Mesodermal cell (in vitro differentiated cells): ENCODE measurements around the gene CSPG4.
A peak's percentile ranks its signal among the peaks of the same experiment; 100 is the strongest.
"Not testable (repeated sequence)": the region's sequence is repeated elsewhere in the genome, so short reads cannot be mapped to it uniquely, and the experiment has no call there.

Experiments used
- H3K27ac ChIP-seq: 2 replicates; pipeline ENCODE4 v1.7.0; 2013; ENCODE audit warnings: mild to moderate bottlenecking, low read depth, low read length, moderate library complexity; ENCODE audit not compliant: severe bottlenecking
- H3K36me3 ChIP-seq: 2 replicates; pipeline ENCODE4 v1.7.1; 2013; ENCODE audit warnings: mild to moderate bottlenecking, low read length, moderate library complexity; ENCODE audit not compliant: control insufficient read depth, insufficient read depth
- H3K4me1 ChIP-seq: one replicate; pipeline ENCODE4 v1.7.1; 2013; ENCODE audit warnings: mild to moderate bottlenecking, low read length; ENCODE audit not compliant: insufficient read depth, control insufficient read depth, poor library complexity, severe bottlenecking
- H3K4me3 ChIP-seq: 2 replicates; pipeline ENCODE4 v1.7.0; 2013; ENCODE audit warnings: low read length, control low read depth, mild to moderate bottlenecking; ENCODE audit not compliant: insufficient read depth, poor library complexity, severe bottlenecking; ENCODE audit errors: extremely low read depth
- H3K9me3 ChIP-seq: 2 replicates; pipeline ENCODE4 v1.7.1; 2013; ENCODE audit warnings: mild to moderate bottlenecking, low read length, moderate library complexity; ENCODE audit not compliant: control insufficient read depth
- WGBS, 2 experiments: methylation state at CpG; one replicate each; pipeline ENCODE4 v1.1.5; 2013; ENCODE audit warnings: missing lambda C conversion rate in 2 of 2; ENCODE audit not compliant: insufficient coverage in 2 of 2; 5-methylcytosine and 5-hydroxymethylcytosine counted together

CSPG4 gene

GRCh38 chr15:75641179-75641503, 71.5 kb downstream of the CSPG4 start:
- Histone ChIP-seq H3K4me3 (peak overlapping the region; percentile 90), H3K36me3 (peaks cover 5% of the 10 kb centered on the region), H3K27ac (peak overlapping the region; percentile 87), H3K9me3 (no peaks in the 10 kb centered on the region), H3K4me1 (peaks cover 7% of the 10 kb centered on the region)
- WGBS, 2 experiments: 100% methylated on average over 1 to 2 of the region's 4 CpGs

GRCh38 chr15:75640483-75641178, 72.0 kb downstream of the CSPG4 start:
- Histone ChIP-seq H3K9me3 (no peaks in the 10 kb centered on the region), H3K36me3 (peaks cover 5% of the 10 kb centered on the region), H3K4me3 (peak overlapping the region; percentile 90), H3K4me1 (peaks cover 7% of the 10 kb centered on the region), H3K27ac (peak overlapping the region; percentile 87)
- WGBS, 2 experiments: 7 to 10% methylated on average over 10 to 13 of the region's 17 CpGs

DNA sequence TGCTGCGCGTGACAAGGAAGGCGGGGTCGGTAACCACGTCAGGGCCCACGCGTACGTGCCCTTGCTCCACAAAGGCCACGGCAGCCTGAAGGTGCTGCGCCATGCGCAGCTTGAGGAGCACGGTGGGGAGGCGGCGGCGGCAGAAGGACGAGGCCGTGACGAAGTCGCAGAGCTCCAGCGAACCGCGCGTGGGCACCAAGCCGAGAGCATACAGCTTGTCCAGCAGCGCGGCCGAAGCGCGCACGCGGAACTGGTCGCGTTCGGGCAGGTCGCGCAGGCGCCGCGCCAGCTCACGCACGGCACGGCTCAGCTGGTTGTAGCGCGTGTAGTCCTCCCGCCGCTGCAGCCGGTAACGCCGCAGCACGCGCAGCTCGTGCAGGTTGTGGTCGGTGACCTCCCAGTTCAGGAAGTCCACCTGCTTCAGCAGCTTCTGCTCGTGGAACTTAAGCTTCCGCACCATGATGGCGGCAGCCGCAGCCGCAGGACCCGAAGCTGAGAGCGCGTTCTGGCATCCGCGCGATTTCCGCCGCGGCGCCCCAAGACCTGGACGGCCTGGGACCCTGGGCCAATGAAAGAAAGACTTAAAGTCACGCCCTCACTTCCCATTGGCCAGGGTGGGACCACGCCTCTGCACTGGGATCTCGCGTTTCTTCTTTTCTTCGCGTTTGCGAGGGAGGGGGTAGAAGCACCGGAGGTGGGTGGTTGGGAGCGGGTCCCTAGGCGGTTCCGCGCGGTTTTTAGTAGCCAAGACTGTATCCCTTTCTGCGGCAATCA, 72.8 kb downstream of the CSPG4 start, which contains the start of gene IMP3:
IMP3 (minus strand) TSS at position 516 of the 774 bp plus-strand sequence; CDS start at position 460, 56 bp downstream.
- WGBS, 2 experiments: 0 to 1% methylated on average over 68 to 69 of the region's 83 CpGs
- H3K9me3 ChIP-seq: no peaks in the 10 kb centered on the region
- peaks cover 5% of the 10 kb centered on the region for H3K36me3 ChIP-seq
- peaks cover 7% of the 10 kb centered on the region for H3K4me1 ChIP-seq
- peak within 1 kb of the TSS; percentile 87 for H3K27ac ChIP-seq
- H3K4me3 ChIP-seq: peak within 1 kb of the TSS; percentile 90

- peak overlapping the region; percentile 90 for H3K4me3 ChIP-seq
- H3K9me3 ChIP-seq: no peaks in the 10 kb centered on the region
- 0 to 1% methylated on average over 16 of the region's 16 CpGs for WGBS, 2 experiments
- H3K27ac ChIP-seq: peak overlapping the region; percentile 87
- H3K36me3 ChIP-seq: peaks cover 5% of the 10 kb centered on the region
- H3K4me1 ChIP-seq: peaks cover 7% of the 10 kb centered on the region
These were observed 73.4 kb downstream of the CSPG4 start for GRCh38 chr15:75639191-75639708.

DNA sequence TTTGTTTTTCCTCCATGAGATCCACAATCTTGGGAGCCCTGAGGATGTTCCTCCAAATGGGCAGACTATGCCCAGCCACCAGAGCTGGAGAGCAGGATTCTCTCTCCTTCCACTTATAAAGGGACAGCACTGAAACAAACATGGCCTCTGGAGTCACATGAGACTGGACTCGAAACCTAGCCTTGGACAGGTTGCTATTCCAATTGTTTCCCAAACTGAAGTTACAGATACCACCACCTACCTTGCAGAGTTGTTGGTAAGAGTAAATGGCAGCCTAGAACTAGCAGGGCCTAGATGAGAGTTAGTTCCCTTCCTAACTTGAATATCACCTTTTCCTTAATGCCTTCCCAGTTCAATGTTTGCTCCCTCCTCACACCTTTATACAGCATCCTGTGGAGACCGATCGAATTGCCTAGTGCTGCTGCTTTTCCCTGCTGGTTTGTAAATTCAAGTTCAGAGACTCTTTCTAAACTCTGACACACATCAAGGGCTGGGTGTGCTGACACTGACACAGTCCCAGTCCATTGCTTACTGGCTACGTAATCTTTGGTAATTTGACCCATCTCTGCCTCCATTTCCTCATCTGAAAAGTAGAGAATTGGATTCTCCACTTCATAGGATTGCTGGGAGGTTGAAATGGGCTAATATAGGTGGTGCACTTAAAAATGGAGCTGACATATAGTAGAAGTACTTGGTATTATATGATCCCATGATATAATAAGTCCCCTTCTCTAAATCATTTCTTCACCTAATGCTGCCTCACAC, 75.2 kb downstream of the CSPG4 start:
- Histone ChIP-seq H3K4me3 (peak overlapping the region; percentile 90), H3K27ac (no peak overlapping the region), H3K9me3 (no peaks in the 10 kb centered on the region), H3K36me3 (peaks cover 5% of the 10 kb centered on the region), H3K4me1 (peaks cover 7% of the 10 kb centered on the region)
- 90 to 94% methylated on average over 3 of the region's 4 CpGs for WGBS, 2 experiments

GRCh38 chr15:75636026-75636425, 76.6 kb downstream of the CSPG4 start:
- Histone ChIP-seq H3K36me3 (peaks cover 5% of the 10 kb centered on the region), H3K9me3 (no peaks in the 10 kb centered on the region), H3K4me3 (no peak overlapping the region), H3K27ac (no peak overlapping the region), H3K4me1 (peaks cover 7% of the 10 kb centered on the region)
- WGBS, 2 experiments: 95 to 100% methylated on average over 2 to 4 of the region's 6 CpGs

DNA sequence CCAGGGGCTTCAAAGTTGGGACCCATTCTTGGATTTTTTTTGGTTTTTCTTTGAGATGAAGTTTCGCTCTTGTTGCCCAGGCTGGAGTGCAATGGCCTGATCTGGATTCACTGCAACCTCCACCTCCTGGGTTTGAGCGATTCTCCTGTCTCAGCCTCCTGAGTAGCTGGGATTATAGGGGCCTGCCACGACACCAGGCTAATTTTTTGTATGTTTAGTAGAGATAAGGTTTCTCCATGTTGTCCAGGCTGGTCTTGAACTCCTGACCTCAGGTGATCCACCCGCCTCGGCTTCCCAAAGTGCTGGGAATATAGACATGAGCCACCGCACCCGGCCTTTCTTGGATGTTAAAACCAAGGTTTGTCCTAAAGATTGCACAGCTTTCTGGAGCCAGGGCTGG, 78.7 kb downstream of the CSPG4 start:
- not testable (repeated sequence) for H3K9me3 ChIP-seq, H3K36me3 ChIP-seq, H3K4me3 ChIP-seq, H3K27ac ChIP-seq, H3K4me1 ChIP-seq
- WGBS, 2 experiments: 85 to 89% methylated on average over 5 to 7 of the region's 7 CpGs

DNA sequence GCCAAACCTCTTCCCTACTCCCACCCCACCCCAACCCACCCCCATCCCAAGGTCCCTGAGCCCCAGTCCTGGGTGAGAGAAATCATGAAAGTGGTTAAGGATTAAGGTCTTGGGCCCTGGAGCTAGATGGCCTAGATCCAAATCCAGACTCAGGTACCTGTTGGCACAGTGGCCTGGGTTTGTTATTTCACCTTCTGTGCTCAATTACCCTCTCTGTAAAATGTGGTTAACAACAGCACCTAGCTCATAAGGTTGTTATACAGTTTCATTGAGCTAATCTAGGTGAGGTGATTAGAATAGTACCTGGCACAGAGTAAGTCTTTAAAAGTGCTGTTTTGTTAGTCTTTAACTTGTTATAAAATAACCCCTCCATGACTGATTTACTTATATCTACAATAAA, 80.7 kb downstream of the CSPG4 start:
- H3K27ac ChIP-seq: no peak overlapping the region

DNA sequence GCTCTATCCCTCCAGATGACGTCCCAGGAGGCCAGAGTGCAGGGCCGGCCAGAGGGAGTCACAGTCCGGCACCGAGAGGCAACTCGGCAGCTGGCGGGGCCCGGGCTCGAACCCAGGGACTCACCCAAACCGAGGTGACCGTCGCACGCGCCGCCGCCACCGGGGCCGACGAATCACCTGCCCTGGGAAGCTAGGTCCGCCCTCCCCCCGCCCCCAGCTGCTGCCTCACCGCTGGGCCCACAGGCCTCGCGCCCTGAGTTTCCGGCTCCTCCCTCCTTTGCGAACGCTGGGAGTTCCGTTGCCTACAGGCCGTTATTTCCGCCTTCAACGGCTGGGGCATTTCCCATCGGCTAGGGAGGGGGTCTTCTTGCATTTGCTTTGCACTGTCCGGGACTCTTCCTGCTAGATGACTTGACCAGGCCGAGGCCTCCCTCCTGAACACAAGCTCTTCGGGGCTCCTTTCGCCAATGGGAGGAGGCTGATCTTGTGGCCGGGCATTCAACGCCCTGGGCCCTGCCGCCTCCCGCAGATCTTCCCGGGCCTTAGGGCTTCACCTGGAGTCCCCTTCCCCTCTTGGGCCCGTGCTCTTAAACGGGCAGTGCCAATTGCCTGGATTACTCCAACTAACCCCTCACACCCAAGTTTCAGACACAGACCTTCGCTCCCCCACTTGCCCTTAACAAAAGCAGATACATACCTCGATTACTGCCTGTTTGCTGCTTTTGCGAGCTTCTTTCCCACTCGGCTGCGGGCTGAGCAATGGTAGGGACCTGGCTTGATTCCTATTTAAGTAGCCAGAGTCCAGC, 86.9 kb downstream of the CSPG4 start, which contains the start of gene SNUPN:
SNUPN (minus strand) TSS at position 184 of the 806 bp plus-strand sequence. CDS start 4,674 bp downstream, outside the sequence.
- Histone ChIP-seq H3K4me1 (peaks cover 4% of the 10 kb centered on the region), H3K9me3 (no peaks in the 10 kb centered on the region), H3K4me3 (peak within 1 kb of the TSS; percentile 73), H3K27ac (peak within 1 kb of the TSS; percentile 93), H3K36me3 (no peaks in the 10 kb centered on the region)
- WGBS, 2 experiments: 5 to 6% methylated on average over 23 to 45 of the region's 47 CpGs

More for the DNA sequence above, 80.7 kb downstream of the CSPG4 start:
- Histone ChIP-seq H3K36me3 (no peaks in the 10 kb centered on the region), H3K4me1 (peaks cover 3% of the 10 kb centered on the region), H3K4me3 (no peak overlapping the region), H3K9me3 (no peaks in the 10 kb centered on the region)
